Mesenteric fat pad (tissue), 1 donor: Measurements from ENCODE around the gene MAP1B. TPM values are rescaled to one million over a fixed set of nuclear protein-coding genes. Genes with fewer than 3 reads are reported as not detected.
"Not testable (repeated sequence)": the region's sequence is repeated elsewhere in the genome, so short reads cannot be mapped to it uniquely, and the experiment has no call there.

Source experiments
- DNase-seq: peaks from one replicate; pipeline ENCODE4 v3.0.0-alpha.2; 2020; ENCODE audit warnings: low spot score
- long read RNA-seq: library from polyadenylated mRNA; unstranded; transcript quantifications from one replicate; pipeline ENCODE4 v2.0.0, GENCODE V29; 2020
- total RNA-seq: library from RNA; stranded (reverse); fragmentation: NEBNext Ultra II Directional; extraction: Animal tissue kit (Norgen Biotek cat#: 25700); gene quantifications from one replicate; pipeline ENCODE4 v1.2.1, GENCODE V29; 2021
- donor health status: DM: yes; HTN: yes; CAD: no.

Gene MAP1B
- total RNA-seq: 121 TPM
- long read RNA-seq, transcript MAP1B-203 (4 exons, 2,079 nt): major isoform, 7 of 805 reads
- long read RNA-seq, partial matches to known transcripts: 708 of 805 reads
- long read RNA-seq, other reads (novel, unspliced or antisense): 90 of 805 reads

DNA sequence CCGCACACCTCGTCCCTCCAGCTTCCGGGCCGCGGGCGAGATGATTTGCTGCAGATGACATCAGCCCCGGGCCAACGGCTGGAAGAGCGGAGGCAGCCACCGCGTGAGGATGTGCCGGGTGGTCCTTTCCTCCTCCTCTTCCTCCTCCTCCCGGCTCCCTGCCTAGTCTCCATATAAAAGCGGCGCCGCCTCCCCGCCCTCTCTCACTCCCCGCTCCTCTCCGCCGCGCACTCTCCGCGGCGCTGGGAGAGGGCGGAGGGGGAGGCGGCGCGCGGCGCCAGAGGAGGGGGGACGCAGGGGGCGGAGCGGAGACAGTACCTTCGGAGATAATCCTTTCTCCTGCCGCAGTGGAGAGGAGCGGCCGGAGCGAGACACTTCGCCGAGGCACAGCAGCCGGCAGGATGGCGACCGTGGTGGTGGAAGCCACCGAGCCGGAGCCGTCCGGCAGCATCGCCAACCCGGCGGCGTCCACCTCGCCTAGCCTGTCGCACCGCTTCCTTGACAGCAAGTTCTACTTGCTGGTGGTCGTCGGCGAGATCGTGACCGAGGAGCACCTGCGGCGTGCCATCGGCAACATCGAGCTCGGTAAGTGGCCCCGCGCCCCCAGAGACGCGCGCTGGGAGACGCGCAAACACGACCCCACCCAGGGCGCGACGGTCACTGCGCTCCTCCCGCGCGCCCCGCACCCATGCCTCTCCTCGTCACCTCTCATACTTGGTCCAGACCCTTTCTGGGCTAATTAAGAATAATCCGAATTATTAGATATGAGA is at the start of gene MAP1B:
Gene MAP1B, plus strand, starts transcription at position 345 of the 770 bp plus-strand sequence. Its CDS starts 57 bp downstream, at position 402.
- no peak for DNase-seq

- DNase-seq: no peak
These were observed 49.5 kb upstream of the MAP1B start for GRCh38 chr5:72057816-72058215.

DNA sequence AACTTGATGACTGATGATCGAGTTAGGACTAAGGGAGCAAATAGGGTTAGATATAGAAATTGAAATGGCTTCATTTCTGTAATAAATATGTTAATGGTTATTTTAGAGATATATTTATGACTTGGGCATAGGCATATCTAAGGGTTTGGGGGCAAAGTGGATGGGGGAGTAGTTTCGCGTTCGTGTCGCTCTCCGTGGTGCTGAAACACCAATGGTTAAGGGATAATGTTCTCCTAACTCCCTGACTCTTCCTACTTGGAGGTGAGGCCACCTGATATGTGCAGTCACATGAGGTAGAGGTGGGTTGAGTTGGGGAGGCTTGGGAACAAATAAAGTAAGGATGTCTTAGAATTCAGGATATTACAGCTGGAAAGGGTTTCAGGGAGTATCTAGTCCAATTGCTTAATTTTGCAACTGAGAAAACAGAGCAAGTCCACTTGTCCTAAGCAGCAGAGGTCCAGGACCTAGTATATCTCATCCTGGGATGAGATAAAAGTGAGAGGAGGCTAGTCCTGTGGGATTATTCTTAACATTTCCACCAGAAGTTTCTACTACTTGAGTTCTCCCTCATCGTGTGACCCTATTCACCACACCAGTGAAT is 44.0 kb upstream of the MAP1B start:
- no peak for DNase-seq

GRCh38 chr5:72064801-72065570 is 42.3 kb upstream of the MAP1B start:
- no peak for DNase-seq

DNA sequence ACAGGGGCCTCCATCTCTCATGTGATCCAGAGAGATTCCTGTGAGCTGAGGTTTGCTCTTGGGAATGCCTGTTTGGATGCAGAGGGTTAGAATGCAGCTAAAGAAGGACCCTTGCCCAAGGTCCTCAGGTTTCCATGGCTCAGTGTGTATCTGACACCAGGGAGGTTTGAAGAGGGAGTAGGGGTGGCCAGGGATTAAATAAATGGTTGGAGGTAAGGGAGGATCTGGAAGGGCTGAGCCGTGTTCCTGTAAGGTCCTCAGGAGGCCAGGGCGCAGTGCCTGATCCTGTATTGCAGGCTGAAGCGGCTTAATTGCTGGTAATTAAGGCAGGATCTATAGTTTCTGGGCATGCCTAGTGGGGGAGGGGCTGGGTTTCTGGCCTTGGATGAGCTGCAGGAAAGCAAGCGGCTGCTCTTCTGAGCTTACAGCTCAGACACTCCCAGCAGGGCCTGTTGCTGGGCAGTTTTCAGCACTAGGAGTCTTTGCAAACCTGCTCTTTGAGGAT is 41.5 kb upstream of the MAP1B start:
- DNase-seq: no peak

GRCh38 chr5:72066705-72067107 is 40.6 kb upstream of the MAP1B start:
- no peak for DNase-seq

GRCh38 chr5:72067682-72068470 is 39.4 kb upstream of the MAP1B start:
- no peak for DNase-seq

DNA sequence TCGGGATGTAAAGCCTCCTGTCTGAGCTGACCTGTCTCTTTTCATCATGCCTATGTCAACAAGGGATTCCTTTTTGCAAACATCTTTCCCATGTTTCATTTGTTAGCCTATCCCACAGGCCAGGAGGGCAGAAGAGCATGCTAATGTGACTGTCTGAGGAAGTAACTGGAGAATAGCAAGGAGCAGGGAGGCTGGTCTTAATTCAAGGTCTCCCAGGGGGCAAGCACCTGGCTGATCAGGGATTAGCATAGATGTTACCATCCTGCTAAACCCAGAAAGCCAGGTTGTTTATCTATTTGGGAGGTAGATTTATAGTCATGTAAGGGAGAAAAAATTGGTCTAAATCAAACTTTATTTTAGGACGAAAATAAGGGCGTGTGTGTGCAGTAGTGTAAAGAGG is 36.7 kb upstream of the MAP1B start:
- no peak for DNase-seq

DNA sequence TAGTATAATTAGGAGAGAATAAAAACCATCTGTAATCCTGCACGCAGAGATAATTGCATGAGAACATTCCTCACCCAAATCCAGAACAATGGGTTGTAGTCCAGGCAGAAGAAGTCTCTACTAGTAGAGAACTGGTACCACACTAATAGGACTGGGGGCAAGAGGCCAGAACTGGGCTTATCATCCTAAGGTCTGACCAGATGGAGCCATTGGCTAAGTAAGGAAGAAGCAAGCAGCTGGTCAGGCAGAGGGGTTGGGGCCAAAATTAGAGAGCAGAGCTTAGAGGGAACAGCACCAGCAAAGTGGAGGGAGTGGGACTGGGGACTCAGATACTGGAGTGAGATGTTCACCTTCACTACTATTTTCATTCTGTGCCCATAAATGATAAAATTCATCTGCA is 35.4 kb upstream of the MAP1B start:
- no peak for DNase-seq

DNA sequence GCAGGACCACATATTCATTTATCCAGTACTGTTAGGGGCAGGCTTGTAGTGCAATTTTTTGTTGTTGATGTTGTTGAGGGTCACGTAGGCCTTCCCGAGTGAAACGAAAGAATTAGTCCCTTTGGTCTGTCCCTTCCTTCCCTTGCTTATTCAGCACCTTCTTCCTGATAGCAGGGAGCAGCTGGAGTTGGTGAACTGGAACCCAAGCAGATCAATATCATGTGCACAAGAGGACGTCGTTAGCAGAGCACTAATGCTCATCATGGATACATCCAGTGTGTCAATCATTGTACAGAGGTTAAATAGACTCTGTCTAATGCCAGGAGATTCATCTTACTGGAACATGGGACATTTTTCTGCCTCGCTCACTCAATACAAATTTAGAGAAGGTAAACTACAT is 33.0 kb upstream of the MAP1B start:
- no peak for DNase-seq

GRCh38 chr5:72075461-72075860 is 31.8 kb upstream of the MAP1B start:
- DNase-seq: no peak

DNA sequence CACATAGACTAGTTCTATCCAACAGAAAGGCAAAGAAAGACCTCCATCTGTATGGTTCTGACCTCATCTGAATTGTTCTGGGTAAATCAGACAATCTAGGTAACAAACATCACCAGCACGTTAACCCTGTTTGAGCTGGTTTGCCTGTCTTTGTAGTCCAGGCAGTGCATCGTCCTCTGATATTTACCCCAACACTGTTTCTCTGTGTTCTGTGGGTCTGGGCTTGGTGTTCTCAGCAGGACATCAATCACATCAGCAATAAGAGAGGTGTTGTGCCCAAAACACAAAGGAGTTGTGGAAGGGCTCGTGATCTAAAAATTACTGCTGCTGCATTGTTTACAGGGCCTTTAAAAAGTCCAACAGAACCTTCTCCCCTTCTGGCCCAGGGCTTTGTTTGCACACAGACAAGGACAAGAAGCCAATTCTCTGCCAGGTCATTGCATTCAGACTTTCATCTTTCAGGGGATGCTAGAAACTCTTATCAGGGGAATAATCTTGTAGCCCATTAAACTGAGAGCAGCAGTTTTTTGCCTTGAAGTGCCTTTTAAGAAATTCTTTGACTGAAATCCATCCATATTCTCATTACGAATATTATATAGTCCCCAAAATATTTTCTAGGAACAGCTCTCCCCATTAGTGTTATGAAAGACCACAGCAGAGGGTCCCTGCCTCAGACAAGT is 30.5 kb upstream of the MAP1B start:
- DNase-seq: no peak

DNA sequence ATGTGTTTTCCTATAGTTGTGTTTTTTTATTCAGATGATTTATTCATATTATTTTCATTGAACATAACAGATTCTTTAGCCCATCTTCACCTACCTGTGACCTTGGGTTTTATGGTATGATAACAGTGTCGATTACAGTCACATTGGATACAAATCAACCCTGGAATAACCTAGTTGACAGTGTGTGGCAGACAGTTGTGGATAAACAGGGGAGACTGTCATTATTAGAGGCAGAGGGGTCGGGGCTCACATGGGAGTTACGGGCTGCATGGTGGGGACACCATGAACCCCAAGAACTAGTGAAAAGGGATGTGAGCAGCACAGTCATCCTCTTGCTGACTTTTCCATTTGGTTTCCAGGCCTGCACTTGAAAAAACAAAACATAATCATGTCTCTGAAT is 29.9 kb upstream of the MAP1B start:
- no peak for DNase-seq

- no peak for DNase-seq
These were observed 28.0 kb upstream of the MAP1B start for GRCh38 chr5:72079288-72079687.

DNA sequence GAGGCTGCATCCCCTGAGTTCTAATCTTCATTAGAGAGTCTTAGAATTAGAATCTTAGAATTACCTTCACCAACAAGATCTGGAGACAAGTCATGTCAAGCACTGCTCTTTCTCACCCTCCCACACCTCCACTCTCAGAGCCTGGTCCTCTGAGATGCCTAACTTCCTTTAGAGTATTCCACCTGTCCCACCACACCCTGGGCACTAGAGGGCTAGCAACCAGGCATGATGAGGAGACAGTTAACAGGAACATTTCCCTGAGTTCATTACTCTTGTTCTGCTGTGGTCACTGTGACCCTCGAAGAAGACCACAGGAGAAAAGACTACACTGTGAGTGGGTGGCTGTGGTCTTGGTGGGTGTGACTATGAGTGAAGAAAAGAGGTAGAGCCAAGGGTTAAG is 25.2 kb upstream of the MAP1B start:
- DNase-seq: no peak

DNA sequence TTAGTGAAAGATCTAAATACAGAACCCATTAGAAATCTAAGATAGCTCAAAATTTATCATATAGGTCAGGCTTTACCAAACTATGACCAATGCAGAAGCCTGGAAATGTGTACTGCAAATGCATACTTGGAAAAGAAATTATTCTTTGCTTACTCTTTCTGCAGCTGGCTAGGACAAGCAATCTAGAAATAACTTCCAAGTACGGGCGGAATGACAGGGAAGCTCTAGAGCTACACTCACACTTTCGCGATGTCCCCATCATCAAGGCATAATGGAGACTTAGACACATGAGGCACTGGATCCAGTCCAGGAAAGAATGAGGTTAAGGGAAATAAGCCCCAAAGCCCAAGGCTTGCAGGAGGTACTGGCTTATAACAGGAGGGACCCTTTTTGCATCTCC is 22.4 kb upstream of the MAP1B start:
- DNase-seq: no peak

DNA sequence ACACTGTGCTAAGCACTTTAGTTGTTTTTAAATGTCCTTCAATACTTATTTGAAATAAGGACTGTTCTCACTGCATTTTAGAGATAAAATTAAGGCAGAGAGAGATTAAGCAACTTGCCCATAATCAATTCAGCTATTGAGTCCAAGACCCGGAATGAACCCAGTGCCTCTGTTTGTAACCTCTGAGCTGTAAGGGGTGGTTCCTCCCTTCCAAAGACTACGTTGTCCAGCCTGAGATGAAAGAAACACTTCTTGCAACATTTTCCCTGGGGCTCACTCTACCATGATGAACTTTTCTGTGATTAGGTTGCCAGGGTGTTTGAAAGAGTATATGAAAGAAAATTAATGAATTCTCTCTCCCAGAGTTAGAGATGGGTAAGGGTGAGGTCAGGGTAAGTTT is 22.0 kb upstream of the MAP1B start:
- no peak for DNase-seq

- not testable (repeated sequence) for DNase-seq
These were observed 17.6 kb upstream of the MAP1B start for GRCh38 chr5:72089713-72090112.

- DNase-seq: no peak
These were observed 15.2 kb upstream of the MAP1B start for GRCh38 chr5:72092074-72092473.

- DNase-seq: no peak
These were observed 14.1 kb upstream of the MAP1B start for GRCh38 chr5:72093217-72093616.
